Endodermal cell (in vitro differentiated cells): ENCODE results near the gene ATP1B1. TPM values are rescaled to one million over a fixed set of nuclear protein-coding genes. Genes with fewer than 3 reads are reported as not detected.

ENCODE experiments used
- DNase-seq: peaks from one replicate; pipeline ENCODE4 v3.0.0-alpha.2; 2017
- H3K27ac ChIP-seq: 2 replicates; pipeline ENCODE4 v1.5.1; 2013; ENCODE audit warnings: mild to moderate bottlenecking, low read depth, low read length, moderate library complexity
- H3K27me3 ChIP-seq: 2 replicates; pipeline ENCODE4 v1.6.1; 2013; ENCODE audit warnings: mild to moderate bottlenecking, low read length, moderate library complexity; ENCODE audit not compliant: insufficient read depth, control insufficient read depth, poor library complexity, severe bottlenecking
- H3K36me3 ChIP-seq: 2 replicates; pipeline ENCODE4 v1.7.0; 2013; ENCODE audit warnings: mild to moderate bottlenecking, low read length, moderate library complexity; ENCODE audit not compliant: control insufficient read depth, insufficient read depth
- H3K4me1 ChIP-seq: one replicate; pipeline ENCODE4 v1.7.0; 2013; ENCODE audit warnings: low read length; ENCODE audit not compliant: control insufficient read depth, insufficient read depth
- H3K4me3 ChIP-seq: 2 replicates; pipeline ENCODE4 v1.5.1; 2013; ENCODE audit warnings: mild to moderate bottlenecking, low read length, moderate library complexity
- H3K9ac ChIP-seq: 2 replicates; pipeline ENCODE4 v1.6.1; 2013; ENCODE audit warnings: mild to moderate bottlenecking, low read length, moderate library complexity; ENCODE audit not compliant: poor library complexity, severe bottlenecking; ENCODE audit errors: extremely low read depth
- H3K9me3 ChIP-seq: 2 replicates; pipeline ENCODE4 v1.6.1; 2013; ENCODE audit warnings: mild to moderate bottlenecking, low read length, moderate library complexity; ENCODE audit not compliant: control insufficient read depth
- H3K27ac Mint-ChIP-seq: 2 replicates; pipeline ENCODE4 v1.8.0; 2020; ENCODE audit warnings: mixed read lengths
- H3K27me3 Mint-ChIP-seq: 2 replicates; pipeline ENCODE4 v1.8.0; 2021; ENCODE audit warnings: mild to moderate bottlenecking, mixed read lengths; ENCODE audit not compliant: insufficient read depth
- H3K36me3 Mint-ChIP-seq: 2 replicates; pipeline ENCODE4 v1.8.0; 2020; ENCODE audit warnings: low read depth, mixed read lengths
- H3K4me1 Mint-ChIP-seq: 2 replicates; pipeline ENCODE4 v1.8.0; 2020; ENCODE audit warnings: mixed read lengths
- H3K4me3 Mint-ChIP-seq: 2 replicates; pipeline ENCODE4 v1.8.0; 2020; ENCODE audit warnings: mild to moderate bottlenecking, moderate library complexity, mixed read lengths
- H3K9me3 Mint-ChIP-seq: 2 replicates; pipeline ENCODE4 v1.8.0; 2020; ENCODE audit warnings: mild to moderate bottlenecking, mixed read lengths
- WGBS, 2 experiments: methylation state at CpG; one replicate each; pipeline versions ENCODE4 v1.1.5 to v1.1.7; 2013; ENCODE audit warnings: missing lambda C conversion rate in 2 of 2, mixed read lengths in 1 of 2; ENCODE audit not compliant: insufficient coverage in 1 of 2, insufficient read length in 1 of 2; 5-methylcytosine and 5-hydroxymethylcytosine counted together
- total RNA-seq, 2 donors: library from RNA; stranded (reverse); fragmentation: NEBNext Ultra II Directional in 1 of 2; extraction: Animal tissue kit (Norgen Biotek cat#: 25700) in 1 of 2; gene quantifications; 2 replicates in 1 of 2; 3 replicates in 1 of 2; pipeline ENCODE4 v1.2.1, GENCODE V29; 2021
- TF ChIP-seq, protein P1 (sequence below): fragments of 200-600 bp; sonication (generic); conservative IDR thresholded peaks from 2 replicates; pipeline ENCODE4 v1.5.0; 2021; ENCODE audit warnings: antibody characterized with exemption, mild to moderate bottlenecking

ATP1B1 gene
- total RNA-seq, 2 donors from 2014 or later = 49.9 to 56.3 TPM

DNA sequence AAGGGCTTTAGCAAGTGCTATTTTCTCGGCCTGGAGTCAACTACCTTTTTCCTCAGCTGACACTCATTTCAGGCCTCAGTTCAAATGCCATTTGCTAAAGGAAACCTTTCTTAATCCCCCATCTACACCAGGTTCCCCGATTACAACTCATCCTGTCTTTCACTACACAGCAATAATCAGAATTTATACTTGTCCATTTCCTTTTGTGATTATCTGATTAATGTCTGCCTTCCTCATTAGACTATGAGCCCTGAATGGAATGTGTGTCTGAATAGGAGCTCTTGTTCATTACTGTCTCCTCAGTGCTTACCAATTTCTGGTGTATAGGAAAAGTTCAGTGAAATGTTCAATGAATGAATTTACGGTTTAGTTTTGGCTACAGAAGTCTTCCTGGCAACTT lies 36.9 kb downstream of the ATP1B1 start:
- Mint-ChIP-seq H3K36me3 (no peaks in the 10 kb centered on the region), H3K27me3 (no peaks in the 10 kb centered on the region), H3K4me3 (no peak overlapping the region), H3K27ac (no peak overlapping the region), H3K9me3 (no peaks in the 10 kb centered on the region), H3K4me1 (peaks cover 9% of the 10 kb centered on the region)
- 92 to 100% methylated on average over 1 to 3 of the region's 3 CpGs for WGBS, 2 experiments
- DNase-seq = no peak
- Histone ChIP-seq H3K27me3 (no peaks in the 10 kb centered on the region), H3K36me3 (no peaks in the 10 kb centered on the region), H3K4me1 (peaks cover 2% of the 10 kb centered on the region), H3K27ac (no peak overlapping the region), H3K9ac (no peak overlapping the region), H3K4me3 (no peak overlapping the region), H3K9me3 (no peaks in the 10 kb centered on the region)
- TF ChIP-seq, protein P1, sequence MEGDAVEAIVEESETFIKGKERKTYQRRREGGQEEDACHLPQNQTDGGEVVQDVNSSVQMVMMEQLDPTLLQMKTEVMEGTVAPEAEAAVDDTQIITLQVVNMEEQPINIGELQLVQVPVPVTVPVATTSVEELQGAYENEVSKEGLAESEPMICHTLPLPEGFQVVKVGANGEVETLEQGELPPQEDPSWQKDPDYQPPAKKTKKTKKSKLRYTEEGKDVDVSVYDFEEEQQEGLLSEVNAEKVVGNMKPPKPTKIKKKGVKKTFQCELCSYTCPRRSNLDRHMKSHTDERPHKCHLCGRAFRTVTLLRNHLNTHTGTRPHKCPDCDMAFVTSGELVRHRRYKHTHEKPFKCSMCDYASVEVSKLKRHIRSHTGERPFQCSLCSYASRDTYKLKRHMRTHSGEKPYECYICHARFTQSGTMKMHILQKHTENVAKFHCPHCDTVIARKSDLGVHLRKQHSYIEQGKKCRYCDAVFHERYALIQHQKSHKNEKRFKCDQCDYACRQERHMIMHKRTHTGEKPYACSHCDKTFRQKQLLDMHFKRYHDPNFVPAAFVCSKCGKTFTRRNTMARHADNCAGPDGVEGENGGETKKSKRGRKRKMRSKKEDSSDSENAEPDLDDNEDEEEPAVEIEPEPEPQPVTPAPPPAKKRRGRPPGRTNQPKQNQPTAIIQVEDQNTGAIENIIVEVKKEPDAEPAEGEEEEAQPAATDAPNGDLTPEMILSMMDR = no peak

DNA sequence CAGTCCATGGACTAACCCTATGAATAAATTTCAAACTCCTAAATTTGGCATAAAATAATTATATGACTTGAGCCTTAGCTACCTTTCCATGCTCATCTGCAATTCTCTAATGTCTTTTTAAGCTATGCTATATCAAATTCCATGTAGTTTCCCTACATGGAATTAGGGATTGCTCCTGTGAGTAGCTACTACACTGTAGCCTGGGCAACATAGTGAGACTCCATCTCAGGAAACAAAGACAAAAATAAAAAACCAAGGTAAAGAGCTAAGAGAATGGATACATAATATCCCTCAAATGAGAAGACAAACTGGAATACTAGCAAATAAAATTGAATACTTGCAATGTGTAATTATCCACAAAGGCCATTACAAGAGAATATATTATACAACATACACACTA lies 37.5 kb downstream of the ATP1B1 start:
- no peak overlapping the region for H3K27ac Mint-ChIP-seq
- peaks cover 13% of the 10 kb centered on the region for H3K4me1 Mint-ChIP-seq
- TF ChIP-seq, protein P1 = no peak
- H3K36me3 Mint-ChIP-seq = no peaks in the 10 kb centered on the region
- no peak for DNase-seq
- Histone ChIP-seq H3K4me1 (peaks cover 2% of the 10 kb centered on the region), H3K9ac (no peak overlapping the region), H3K4me3 (no peak overlapping the region), H3K36me3 (no peaks in the 10 kb centered on the region), H3K27ac (no peak overlapping the region), H3K27me3 (no peaks in the 10 kb centered on the region), H3K9me3 (no peaks in the 10 kb centered on the region)
- no peak overlapping the region for H3K4me3 Mint-ChIP-seq
- H3K27me3 Mint-ChIP-seq = no peaks in the 10 kb centered on the region
- no peaks in the 10 kb centered on the region for H3K9me3 Mint-ChIP-seq

DNA sequence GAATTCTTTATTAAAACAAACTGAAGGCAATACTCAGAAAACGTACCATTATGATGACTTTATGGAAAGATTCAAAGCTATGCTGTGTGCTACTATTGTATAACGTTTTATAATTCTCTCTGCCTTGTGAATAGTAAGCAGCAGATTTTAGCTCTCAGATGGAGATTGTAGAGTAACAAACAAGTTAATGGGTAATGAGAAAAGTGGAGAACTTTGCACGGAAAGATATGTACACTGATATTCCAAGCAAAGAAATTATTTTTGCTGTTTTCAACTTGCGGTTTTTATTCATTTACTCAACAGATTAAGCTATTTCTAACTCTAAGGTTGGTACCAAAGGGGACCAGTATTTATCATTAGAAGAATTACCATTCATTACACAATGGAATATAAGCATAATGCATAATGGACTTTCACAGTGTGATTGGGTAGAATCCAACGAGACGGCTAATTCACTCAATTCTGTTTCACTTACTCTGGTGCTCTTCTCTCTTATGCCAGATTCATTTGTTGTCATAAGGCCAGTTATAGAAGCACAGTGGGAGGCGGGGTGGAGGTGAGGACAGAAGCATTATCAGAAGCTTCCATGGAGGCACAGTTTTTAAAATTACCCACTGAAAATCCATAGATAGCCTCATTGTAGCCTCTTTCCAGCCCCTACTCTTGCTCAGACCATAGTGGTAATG lies 38.6 kb downstream of the ATP1B1 start:
- Mint-ChIP-seq H3K4me3 (no peak overlapping the region), H3K4me1 (peaks cover 13% of the 10 kb centered on the region), H3K36me3 (no peaks in the 10 kb centered on the region), H3K9me3 (no peaks in the 10 kb centered on the region), H3K27ac (no peak overlapping the region), H3K27me3 (no peaks in the 10 kb centered on the region)
- TF ChIP-seq, protein P1 = no peak
- no peaks in the 10 kb centered on the region for H3K36me3 ChIP-seq
- H3K9me3 ChIP-seq = no peaks in the 10 kb centered on the region
- H3K27me3 ChIP-seq = no peaks in the 10 kb centered on the region
- 91 to 100% methylated on average over 2 to 7 of the region's 7 CpGs for WGBS, 2 experiments
- DNase-seq = no peak
- no peak overlapping the region for H3K9ac ChIP-seq
- no peak overlapping the region for H3K4me3 ChIP-seq
- H3K4me1 ChIP-seq = peaks cover 2% of the 10 kb centered on the region
- no peak overlapping the region for H3K27ac ChIP-seq
